ENCODE measurements around the gene BANP.
"Not testable (repeated sequence)": the region's sequence is repeated elsewhere in the genome, so short reads cannot be mapped to it uniquely, and the experiment has no call there.

The BANP gene

GRCh38 chr16:88039591-88039990 lies 88.4 kb downstream of the BANP start:
- no peak overlapping the region for H3K4me3 ChIP-seq (replicated peaks; ENCODE audit: low read depth, low read length)
- TF ChIP-seq, protein P1, sequence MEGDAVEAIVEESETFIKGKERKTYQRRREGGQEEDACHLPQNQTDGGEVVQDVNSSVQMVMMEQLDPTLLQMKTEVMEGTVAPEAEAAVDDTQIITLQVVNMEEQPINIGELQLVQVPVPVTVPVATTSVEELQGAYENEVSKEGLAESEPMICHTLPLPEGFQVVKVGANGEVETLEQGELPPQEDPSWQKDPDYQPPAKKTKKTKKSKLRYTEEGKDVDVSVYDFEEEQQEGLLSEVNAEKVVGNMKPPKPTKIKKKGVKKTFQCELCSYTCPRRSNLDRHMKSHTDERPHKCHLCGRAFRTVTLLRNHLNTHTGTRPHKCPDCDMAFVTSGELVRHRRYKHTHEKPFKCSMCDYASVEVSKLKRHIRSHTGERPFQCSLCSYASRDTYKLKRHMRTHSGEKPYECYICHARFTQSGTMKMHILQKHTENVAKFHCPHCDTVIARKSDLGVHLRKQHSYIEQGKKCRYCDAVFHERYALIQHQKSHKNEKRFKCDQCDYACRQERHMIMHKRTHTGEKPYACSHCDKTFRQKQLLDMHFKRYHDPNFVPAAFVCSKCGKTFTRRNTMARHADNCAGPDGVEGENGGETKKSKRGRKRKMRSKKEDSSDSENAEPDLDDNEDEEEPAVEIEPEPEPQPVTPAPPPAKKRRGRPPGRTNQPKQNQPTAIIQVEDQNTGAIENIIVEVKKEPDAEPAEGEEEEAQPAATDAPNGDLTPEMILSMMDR (IDR thresholded peaks at IDR 0.05; ENCODE audit: low read depth, low read length, missing control alignments): no peak
- no peak for DNase-seq (ENCODE audit: extremely low read depth, low read depth)

DNA sequence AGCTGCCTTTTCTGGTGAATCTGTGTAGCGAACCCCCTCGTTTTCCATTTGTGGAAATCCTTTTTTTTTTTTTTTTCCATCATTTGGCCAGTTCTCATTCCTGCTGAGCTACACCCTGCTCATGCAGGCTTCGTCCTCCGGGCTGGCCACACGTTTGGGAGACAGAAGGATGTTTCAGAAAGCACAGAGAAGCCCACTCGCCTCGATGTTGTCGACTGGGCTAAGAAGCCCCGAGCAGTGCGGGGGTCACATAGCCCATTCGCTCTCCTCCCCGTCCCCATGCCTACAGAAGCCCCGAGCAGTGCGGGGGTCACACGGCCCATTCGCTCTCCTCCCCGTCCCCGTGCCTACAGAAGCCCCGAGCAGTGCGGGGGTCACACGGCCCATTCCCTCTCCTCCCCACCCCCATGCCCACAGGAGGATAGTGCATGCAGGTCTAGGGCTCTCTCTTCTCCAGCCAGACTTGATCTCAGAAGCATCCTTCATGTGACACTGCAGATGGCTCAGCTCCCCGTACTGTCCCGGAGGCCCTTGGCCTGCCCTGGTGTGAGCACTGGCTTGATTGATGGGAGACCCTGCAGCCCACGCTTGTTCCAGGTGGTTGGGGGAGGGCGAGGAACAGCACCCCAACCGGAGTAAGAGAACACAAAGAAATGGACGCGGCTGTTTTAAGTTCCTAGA lies 89.1 kb downstream of the BANP start:
- H3K4me3 ChIP-seq (replicated peaks; ENCODE audit: low read depth, low read length); DNase-seq (ENCODE audit: extremely low read depth, low read depth): not testable (repeated sequence)

GRCh38 chr16:88040877-88041244 lies 89.6 kb downstream of the BANP start:
- DNase-seq (ENCODE audit: extremely low read depth, low read depth): not testable (repeated sequence)

DNA sequence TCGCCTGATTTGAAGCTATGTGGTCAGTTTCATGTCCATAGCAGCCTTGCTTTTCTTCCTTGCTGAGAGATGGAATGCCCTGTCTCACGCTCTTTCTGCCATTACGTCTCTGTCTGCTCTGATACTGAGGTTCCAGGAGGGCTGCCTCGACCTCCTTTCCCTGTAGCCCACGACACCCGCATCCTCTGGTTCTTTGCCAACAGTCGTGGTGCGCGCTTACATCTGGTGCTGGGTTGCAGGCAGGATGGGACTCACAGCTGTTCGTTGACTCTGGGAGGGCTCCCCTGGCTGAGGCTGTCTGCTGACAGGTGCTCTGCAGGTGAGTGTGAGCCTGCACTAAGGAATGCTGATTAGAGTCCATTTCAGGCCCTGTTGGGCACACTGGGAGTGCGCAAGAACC lies 90.3 kb downstream of the BANP start:
- not testable (repeated sequence) for DNase-seq (ENCODE audit: extremely low read depth, low read depth); H3K4me3 ChIP-seq (replicated peaks; ENCODE audit: low read depth, low read length)

More at GRCh38 chr16:88040877-88041244, 89.6 kb downstream of the BANP start:
- H3K4me3 ChIP-seq (replicated peaks; ENCODE audit: low read depth, low read length): not testable (repeated sequence)

DNA sequence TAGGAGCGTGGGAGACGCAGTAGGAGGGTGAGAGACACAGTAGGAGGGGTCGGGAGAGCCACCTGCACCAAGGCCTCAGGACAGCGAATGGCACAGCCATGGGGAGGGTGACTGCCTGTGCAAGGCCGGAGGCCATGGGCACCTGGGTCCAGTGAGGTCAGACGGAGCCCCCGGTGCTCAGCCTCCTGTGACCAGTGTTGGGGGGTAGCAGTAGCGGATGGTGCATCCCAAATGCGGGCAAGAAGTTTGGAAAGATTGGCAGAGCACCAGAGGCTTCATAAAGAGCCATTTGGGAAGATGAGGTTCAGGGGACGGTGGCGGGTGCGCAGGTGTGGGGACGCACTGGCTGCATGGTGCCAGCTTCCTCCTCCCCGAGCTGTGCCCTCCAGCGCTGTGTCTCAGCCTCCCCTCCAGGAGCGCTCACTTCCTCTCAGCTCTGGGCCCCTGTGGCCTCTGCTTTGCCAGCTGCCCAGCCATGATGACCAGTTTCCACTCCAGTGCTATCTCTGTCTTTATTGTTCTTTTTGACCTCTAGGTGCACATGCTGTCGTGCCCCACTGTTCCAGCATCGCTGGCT lies 90.8 kb downstream of the BANP start:
- not testable (repeated sequence) for DNase-seq (ENCODE audit: extremely low read depth, low read depth); H3K4me3 ChIP-seq (replicated peaks; ENCODE audit: low read depth, low read length)

- not testable (repeated sequence) for H3K4me3 ChIP-seq (replicated peaks; ENCODE audit: low read depth, low read length); DNase-seq (ENCODE audit: extremely low read depth, low read depth)
Measured at GRCh38 chr16:88043208-88043910, 92.1 kb downstream of the BANP start.

- not testable (repeated sequence) for H3K4me3 ChIP-seq (replicated peaks; ENCODE audit: low read depth, low read length); DNase-seq (ENCODE audit: extremely low read depth, low read depth)
Measured at GRCh38 chr16:88044121-88044581, 92.9 kb downstream of the BANP start.

DNA sequence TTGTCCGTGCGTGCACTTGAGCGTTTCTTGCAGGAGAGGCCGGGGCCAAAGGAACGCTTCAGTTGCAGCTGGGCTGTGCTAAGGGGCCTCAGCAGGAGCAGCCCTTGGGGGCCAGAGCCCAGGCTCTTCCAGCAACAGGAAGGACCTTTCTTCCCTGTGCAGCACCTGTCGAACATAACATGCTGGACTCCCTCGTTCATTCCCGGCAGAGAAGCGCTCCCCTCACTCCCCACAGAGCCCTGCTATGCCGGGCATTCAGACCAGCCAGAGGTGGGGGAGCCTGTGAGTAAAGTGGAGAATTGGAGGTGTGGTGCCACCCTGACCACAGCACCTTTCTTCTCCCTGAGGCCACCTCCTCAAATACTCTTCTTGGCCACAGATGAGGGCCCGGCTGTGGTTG lies 94.1 kb downstream of the BANP start:
- not testable (repeated sequence) for H3K4me3 ChIP-seq (replicated peaks; ENCODE audit: low read depth, low read length); DNase-seq (ENCODE audit: extremely low read depth, low read depth)

DNA sequence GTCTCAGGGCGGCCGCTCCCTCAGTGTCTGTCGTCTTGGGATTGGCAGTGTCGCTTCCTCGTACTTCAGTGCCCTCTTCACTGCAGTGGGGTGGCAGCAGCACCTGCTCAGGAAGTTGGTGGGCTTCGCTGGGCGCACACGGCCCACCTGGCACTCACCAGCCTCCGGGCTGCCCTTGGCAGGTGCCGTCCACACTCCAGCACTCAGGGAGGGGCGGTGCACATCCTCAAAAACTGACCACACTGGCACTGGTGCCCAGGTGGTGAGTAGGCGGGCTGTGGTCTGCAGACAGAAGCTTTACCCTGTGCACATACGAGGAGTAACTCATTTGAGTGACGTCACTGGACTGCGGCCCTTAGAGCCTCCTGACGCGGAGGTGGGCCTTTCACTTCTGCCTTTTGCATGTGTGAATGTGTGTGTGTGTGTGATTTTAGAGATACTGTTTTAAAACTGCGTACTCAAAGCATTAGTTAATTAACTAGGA lies 94.6 kb downstream of the BANP start:
- DNase-seq (ENCODE audit: extremely low read depth, low read depth): no peak
- TF ChIP-seq, protein P1 (IDR thresholded peaks at IDR 0.05; ENCODE audit: low read depth, low read length, missing control alignments): no peak
- no peak overlapping the region for H3K4me3 ChIP-seq (replicated peaks; ENCODE audit: low read depth, low read length)

- TF ChIP-seq, protein P1 (IDR thresholded peaks at IDR 0.05; ENCODE audit: low read depth, low read length, missing control alignments): no peak
Measured at GRCh38 chr16:88047462-88047861, 96.2 kb downstream of the BANP start.

More at GRCh38 chr16:88047462-88047861, 96.2 kb downstream of the BANP start:
- DNase-seq (ENCODE audit: extremely low read depth, low read depth): no peak
- H3K4me3 ChIP-seq (replicated peaks; ENCODE audit: low read depth, low read length): no peak overlapping the region

Measured in HFF-Myc (cell line).